Muscle layer of duodenum (tissue), 2 donors: ENCODE measurements around the gene ZNF860.
A peak's percentile ranks its signal among the peaks of the same experiment; 100 is the strongest.
"Not testable (repeated sequence)": the region's sequence is repeated elsewhere in the genome, so short reads cannot be mapped to it uniquely, and the experiment has no call there.

ENCODE experiments used
- H3K27ac ChIP-seq: one replicate; pipeline ENCODE4 v1.7.0; 2013; ENCODE audit warnings: mild to moderate bottlenecking, low read length
- H3K27me3 ChIP-seq: one replicate; pipeline ENCODE4 v1.7.0; 2013; ENCODE audit warnings: low read depth, mild to moderate bottlenecking, control low read depth, low read length
- H3K36me3 ChIP-seq, 2 donors: one replicate each; pipeline ENCODE4 v1.7.0; 2013; ENCODE audit warnings: low read length in 2 of 2, control low read depth in 1 of 2, mild to moderate bottlenecking in 1 of 2; ENCODE audit not compliant: insufficient read depth in 2 of 2, control insufficient read depth in 1 of 2
- H3K4me1 ChIP-seq, 2 donors: one replicate each; pipeline ENCODE4 v1.7.0; 2013; ENCODE audit warnings: low read length in 2 of 2, mild to moderate bottlenecking in 2 of 2, control low read depth in 1 of 2, moderate library complexity in 1 of 2; ENCODE audit not compliant: insufficient read depth in 2 of 2, control insufficient read depth in 1 of 2
- H3K4me3 ChIP-seq, 2 donors: one replicate each; pipeline ENCODE4 v1.7.0; 2013; ENCODE audit warnings: low read length in 2 of 2, low read depth in 1 of 2, mild to moderate bottlenecking in 1 of 2
- H3K9me3 ChIP-seq, 2 donors: one replicate each; pipeline ENCODE4 v1.7.0; 2013; ENCODE audit warnings: low read length in 2 of 2, control low read depth in 1 of 2, mild to moderate bottlenecking in 1 of 2; ENCODE audit not compliant: control insufficient read depth in 1 of 2
- donor health status: healthy.

Gene ZNF860

DNA sequence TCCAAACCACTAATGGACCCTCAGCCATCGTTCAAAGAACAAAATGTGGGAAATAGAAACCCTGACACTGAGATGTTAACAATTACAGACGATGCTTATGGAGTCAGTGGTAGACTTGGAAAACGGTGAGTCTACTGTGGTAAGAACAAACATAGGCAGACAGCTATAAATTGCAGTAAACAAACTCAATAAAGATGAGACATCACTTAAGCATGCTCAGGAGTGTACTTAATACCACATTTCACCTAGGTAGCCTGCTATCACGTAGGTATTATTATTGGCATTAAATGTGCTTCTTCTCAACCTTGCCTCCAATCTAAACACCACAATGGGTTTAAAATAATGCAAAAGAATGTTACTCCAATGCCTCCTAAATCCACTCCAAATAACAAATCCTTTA lies 3.0 kb upstream of the ZNF860 start:
- Histone ChIP-seq H3K36me3 (no peaks in the 10 kb centered on the region), H3K4me3 (no peak overlapping the region), H3K27me3 (no peaks in the 10 kb centered on the region), H3K27ac (no peak overlapping the region), H3K4me1 (no peaks in the 10 kb centered on the region), H3K9me3 (no peaks in the 10 kb centered on the region)

DNA sequence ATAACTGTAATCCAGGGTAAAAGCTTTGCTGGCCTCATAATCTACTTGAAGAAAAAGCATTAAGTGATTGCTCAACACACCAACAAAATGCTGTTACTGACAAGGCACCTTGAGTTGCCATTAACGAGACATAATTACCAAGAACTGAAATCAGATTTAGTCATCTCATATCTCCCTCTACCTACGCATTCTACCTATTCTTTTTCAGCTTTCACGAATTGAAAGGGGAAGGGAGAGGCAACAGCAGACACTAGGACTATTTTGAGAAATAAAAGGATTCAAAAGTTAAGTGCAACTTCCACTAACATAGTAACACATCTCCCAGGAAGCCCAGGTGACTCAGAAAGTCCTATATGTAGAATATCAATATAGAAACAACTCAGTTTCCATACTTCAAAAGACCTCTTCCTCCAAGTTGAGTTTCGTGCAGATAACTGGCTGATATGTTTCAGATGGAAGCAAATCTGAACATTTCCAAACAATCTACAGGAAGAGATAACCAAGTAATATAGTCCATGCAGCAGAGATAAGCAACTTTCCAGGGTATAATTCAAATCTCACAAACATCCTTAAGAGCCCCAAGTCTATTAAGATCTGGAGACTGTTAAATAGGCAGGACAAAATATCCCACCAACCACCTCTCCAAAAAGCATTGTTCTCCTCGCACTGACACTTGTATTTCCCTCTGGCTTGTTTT lies 2.4 kb upstream of the ZNF860 start:
- Histone ChIP-seq H3K9me3 (no peaks in the 10 kb centered on the region), H3K36me3 (no peaks in the 10 kb centered on the region), H3K27me3 (no peaks in the 10 kb centered on the region), H3K27ac (no peak overlapping the region), H3K4me3 (no peak overlapping the region), H3K4me1 (no peaks in the 10 kb centered on the region)

DNA sequence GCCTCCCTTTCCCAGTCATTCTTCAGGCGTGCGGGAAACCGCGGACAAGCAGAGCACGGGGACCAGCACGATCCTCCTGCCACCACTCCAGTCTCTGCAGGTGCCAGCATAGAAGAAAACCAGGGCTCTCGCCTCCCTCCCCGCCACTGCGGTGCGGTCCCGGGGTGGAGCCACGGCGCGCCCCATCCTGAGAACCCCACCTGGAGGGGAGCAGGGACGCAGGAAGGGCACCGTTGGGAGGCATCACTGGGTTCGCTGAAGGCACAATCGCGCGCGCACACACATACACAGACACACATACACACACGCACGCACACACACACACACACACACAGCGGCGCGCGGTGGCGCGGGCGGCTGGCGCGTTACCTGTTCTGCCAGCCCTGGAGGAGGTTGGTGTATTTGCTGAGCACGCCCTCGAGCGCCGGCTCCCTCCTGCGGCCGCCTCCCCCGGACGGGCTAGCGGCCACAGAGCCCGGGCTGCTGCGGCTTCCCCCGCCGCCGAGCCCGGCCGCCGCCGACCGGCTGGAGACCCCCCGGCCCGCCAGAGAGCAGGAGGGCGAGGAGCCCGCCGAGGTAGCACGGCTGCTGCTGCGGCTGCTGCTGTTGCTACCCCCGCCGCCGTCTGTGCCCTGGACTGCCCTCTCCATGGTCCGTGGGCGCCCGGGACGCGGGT lies 882 bp upstream of the ZNF860 start:
- Histone ChIP-seq H3K4me3 (peak overlapping the region; percentile 66 to 76), H3K36me3 (no peaks in the 10 kb centered on the region), H3K27ac (peak overlapping the region; percentile 20), H3K9me3 (no peaks in the 10 kb centered on the region), H3K27me3 (no peaks in the 10 kb centered on the region), H3K4me1 (no peaks in the 10 kb centered on the region)

DNA sequence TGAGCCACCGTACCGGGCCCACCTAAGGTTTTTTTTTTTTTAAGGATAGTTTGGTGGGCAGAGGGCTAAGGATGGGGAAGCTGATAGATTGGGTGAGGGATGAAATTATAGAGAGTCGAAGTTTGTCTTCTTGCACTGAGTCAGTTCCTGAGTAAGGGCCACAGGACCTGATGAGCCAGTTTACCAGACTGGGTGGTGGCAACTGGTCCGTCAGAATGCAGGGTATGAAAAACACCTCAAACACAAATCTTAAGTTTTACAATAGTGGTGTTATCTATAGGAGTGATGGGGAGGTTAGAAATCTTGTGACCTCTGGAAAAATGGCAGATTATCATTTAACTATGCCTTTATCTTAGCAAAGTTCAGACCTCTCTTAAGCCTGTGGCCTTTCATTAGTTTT lies 2.8 kb downstream of the ZNF860 start:
- no peaks in the 10 kb centered on the region for H3K36me3 ChIP-seq
- H3K27ac ChIP-seq, result no peak overlapping the region
- H3K27me3 ChIP-seq, result no peaks in the 10 kb centered on the region
- no peaks in the 10 kb centered on the region for H3K4me1 ChIP-seq
- no peak overlapping the region for H3K4me3 ChIP-seq
- peaks cover 0 to 13% of the 10 kb centered on the region in 2 donors for H3K9me3 ChIP-seq

DNA sequence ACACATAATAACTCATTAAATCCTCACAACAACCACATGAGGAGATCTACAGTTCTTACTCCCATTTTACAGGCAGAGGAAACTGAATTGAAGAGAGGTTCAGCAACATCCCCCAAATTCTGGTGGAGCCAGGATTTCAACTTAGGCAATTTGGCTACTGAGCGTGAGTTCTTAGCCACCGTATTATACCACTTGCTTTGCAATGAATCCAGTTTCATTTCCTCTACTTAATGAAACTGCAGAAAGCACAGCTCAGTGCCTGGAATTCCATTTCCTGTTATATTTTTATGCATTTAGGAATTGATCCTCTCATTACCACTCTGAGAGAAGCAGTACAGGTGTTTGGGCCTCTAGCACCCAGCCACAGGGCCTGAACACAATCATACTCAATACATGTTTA lies 4.3 kb downstream of the ZNF860 start:
- Histone ChIP-seq H3K36me3 (no peaks in the 10 kb centered on the region), H3K27ac (no peak overlapping the region), H3K27me3 (no peaks in the 10 kb centered on the region), H3K9me3 (peaks cover 0 to 18% of the 10 kb centered on the region in 2 donors), H3K4me3 (no peak overlapping the region), H3K4me1 (no peaks in the 10 kb centered on the region)

DNA sequence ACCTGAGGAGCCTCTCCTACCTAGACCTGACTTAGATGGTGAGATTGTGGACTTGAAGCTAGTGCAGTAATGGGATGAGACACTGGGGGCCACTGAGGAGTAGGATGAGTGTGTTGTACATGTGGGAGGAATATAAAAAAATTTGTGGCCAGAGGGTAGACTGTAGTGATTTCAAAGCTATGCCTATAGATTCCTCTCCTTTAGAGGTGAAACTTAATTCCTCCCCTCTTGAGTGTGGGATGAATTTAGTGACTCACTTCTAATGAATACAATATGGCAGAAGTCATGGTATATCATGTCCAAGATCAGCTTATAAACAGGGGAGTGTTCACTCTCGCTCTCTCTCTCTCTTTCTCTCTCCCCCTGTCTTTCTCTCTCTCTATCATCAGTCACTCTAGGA lies 6.7 kb downstream of the ZNF860 start:
- Histone ChIP-seq H3K27ac (no peak overlapping the region), H3K9me3 (peaks cover 0 to 18% of the 10 kb centered on the region in 2 donors), H3K4me1 (no peaks in the 10 kb centered on the region), H3K36me3 (no peaks in the 10 kb centered on the region), H3K27me3 (no peaks in the 10 kb centered on the region), H3K4me3 (no peak overlapping the region)

DNA sequence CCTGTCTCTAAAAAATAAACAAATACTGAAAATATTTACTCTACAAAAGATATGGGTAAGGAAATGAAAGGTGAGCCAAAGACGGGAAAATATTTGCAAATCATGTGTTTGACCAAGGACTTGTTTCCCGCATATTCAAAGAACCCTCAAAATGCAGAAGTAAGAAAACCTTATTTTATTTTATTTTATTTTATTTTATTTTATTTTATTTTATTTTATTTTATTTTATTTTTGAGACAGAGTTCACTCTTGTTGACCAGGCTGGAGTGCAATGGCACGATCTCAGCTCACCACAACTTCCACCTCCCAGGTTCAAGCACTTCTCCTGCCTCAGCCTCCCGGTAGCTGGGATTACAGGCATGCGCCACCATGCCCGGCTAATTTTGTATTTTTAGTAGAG lies 11.4 kb downstream of the ZNF860 start:
- H3K27me3 ChIP-seq, result not testable (repeated sequence)

DNA sequence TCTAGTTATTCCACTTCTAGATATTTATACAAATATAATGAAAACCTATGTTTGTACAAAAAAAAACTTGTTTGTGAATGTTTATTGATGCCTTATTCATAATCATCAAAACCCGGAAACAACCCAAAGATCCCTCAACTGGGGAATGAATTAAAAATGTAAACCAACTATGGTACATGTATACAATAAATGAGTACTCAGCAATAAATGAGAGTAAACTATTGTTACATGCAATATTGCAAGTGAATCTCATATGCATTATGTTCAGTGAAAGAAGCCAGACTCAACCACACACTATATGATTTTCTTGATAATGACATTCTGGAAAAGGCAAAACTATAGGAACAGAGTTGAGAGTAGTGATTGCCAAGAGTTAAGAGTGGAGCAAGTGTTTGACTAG lies 12.3 kb downstream of the ZNF860 start:
- H3K36me3 ChIP-seq, result no peaks in the 10 kb centered on the region
- peaks cover 0 to 10% of the 10 kb centered on the region in 2 donors for H3K9me3 ChIP-seq
- H3K4me3 ChIP-seq, result no peak overlapping the region
- H3K27me3 ChIP-seq, result no peaks in the 10 kb centered on the region
- H3K27ac ChIP-seq, result no peak overlapping the region
- H3K4me1 ChIP-seq, result no peaks in the 10 kb centered on the region

More for the DNA sequence above, 11.4 kb downstream of the ZNF860 start:
- not testable (repeated sequence) for H3K27ac ChIP-seq, H3K36me3 ChIP-seq, H3K4me1 ChIP-seq, H3K4me3 ChIP-seq
- H3K9me3 ChIP-seq, result peaks cover 0 to 16% of the 10 kb centered on the region in 2 donors

DNA sequence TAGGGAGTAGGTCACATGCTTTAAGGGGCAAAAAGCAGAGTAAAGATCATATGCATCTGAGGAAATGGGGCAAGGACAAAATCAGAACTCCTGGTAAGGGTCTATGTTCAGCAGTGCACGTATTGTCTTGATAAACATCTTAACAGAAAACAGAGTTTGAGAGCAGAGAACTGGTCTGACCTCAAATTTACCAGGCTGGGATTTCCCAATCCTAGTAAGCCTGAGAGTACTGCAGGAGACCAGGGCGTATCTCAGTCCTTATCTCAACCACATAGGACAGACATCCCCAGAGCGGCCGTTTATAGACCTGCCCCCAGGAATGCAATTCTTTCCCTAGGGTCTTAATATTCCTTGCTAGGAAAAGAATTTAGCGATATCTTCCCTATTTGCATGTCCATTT lies 13.5 kb downstream of the ZNF860 start:
- not testable (repeated sequence) for H3K27me3 ChIP-seq, H3K4me1 ChIP-seq, H3K36me3 ChIP-seq, H3K27ac ChIP-seq, H3K9me3 ChIP-seq, H3K4me3 ChIP-seq

DNA sequence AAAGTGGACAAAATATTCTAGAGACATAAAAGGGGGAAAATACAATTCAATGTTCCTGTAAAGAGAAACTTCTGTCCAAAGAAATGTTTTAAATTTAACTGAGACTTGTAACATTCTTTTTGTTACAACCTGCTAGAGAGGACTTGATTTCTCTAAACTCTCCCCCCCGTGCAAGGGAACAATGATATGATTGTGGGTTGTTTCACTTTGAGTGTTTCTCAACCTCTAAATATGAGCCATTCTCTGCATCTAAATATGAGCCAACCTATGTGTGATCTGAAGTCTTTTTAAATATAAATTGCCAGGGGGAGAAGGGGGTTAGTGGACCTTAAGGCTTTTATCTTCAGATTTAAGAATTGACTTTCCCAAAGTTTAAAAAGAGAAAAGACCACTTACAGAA lies 14.6 kb downstream of the ZNF860 start:
- no peak overlapping the region for H3K27ac ChIP-seq
- H3K36me3 ChIP-seq, result no peaks in the 10 kb centered on the region
- H3K27me3 ChIP-seq, result no peaks in the 10 kb centered on the region
- H3K4me3 ChIP-seq, result no peak overlapping the region
- H3K9me3 ChIP-seq, result no peaks in the 10 kb centered on the region
- H3K4me1 ChIP-seq, result no peaks in the 10 kb centered on the region

DNA sequence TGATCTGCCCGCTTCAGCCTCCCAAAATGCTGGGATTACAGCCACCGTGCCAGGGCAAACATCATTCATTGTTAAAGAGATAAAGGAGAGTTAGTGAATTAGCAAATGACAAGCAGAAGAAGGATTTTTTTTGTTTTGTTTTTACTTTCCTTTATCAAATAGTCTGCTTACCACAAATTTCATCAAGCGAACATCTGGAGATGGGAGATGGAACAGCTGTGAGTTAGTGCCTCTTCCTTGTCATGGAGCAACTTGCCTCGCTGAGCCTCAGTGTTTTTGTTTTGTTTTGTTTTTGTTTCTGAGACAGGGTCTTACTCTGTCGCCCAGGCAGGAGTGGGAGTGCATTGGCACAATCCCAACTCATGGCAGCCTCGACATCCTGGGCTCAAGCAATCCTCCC lies 15.9 kb downstream of the ZNF860 start:
- no peaks in the 10 kb centered on the region for H3K36me3 ChIP-seq
- no peaks in the 10 kb centered on the region for H3K9me3 ChIP-seq
- H3K27me3 ChIP-seq, result no peaks in the 10 kb centered on the region
- H3K4me3 ChIP-seq, result no peak overlapping the region
- H3K4me1 ChIP-seq, result no peaks in the 10 kb centered on the region
- H3K27ac ChIP-seq, result no peak overlapping the region
